Fibroblast of pulmonary artery (primary cell): ENCODE data around the gene ITGB8.

Experiments
- DNase-seq: peaks from one replicate; pipeline ENCODE4 v3.0.0-alpha.2; 2010; ENCODE audit warnings: low read depth
- H3K4me3 ChIP-seq: replicated peaks from 2 replicates; pipeline ENCODE4 v1.5.1; 2011; ENCODE audit warnings: low read depth, mild to moderate bottlenecking, control low read depth, low read length, moderate library complexity
- CTCF ChIP-seq: IDR thresholded peaks from 2 replicates; pipeline ENCODE4 v1.5.1; 2011; ENCODE audit warnings: mild to moderate bottlenecking, control low read depth, low read length, inconsistent platforms; ENCODE audit errors: missing control alignments

Gene ITGB8

GRCh38 chr7:20401861-20402746 is 71.4 kb downstream of the ITGB8 start:
- no peak for DNase-seq
- TF ChIP-seq CTCF: no peak
- no peak overlapping the region for H3K4me3 ChIP-seq

- no peak overlapping the region for H3K4me3 ChIP-seq
- DNase-seq: peak; percentile 28
- TF ChIP-seq CTCF: peak; percentile 52
These were observed 72.1 kb downstream of the ITGB8 start for GRCh38 chr7:20402747-20403230.

- no peak for DNase-seq
- no peak overlapping the region for H3K4me3 ChIP-seq
- TF ChIP-seq CTCF: no peak
These were observed 72.6 kb downstream of the ITGB8 start for GRCh38 chr7:20403331-20403730.

- no peak for DNase-seq
- no peak for TF ChIP-seq CTCF
These were observed 73.6 kb downstream of the ITGB8 start for GRCh38 chr7:20404320-20404719.

GRCh38 chr7:20407585-20408466 is 77.1 kb downstream of the ITGB8 start:
- H3K4me3 ChIP-seq: no peak overlapping the region
- DNase-seq: peak; percentile 78
- TF ChIP-seq CTCF: no peak

More at GRCh38 chr7:20404320-20404719, 73.6 kb downstream of the ITGB8 start:
- H3K4me3 ChIP-seq: no peak overlapping the region

GRCh38 chr7:20408467-20408826 is 77.7 kb downstream of the ITGB8 start:
- peak; percentile 80 for DNase-seq
- H3K4me3 ChIP-seq: no peak overlapping the region
- TF ChIP-seq CTCF: no peak
